ENCODE results near the gene TRPC4AP. TPM values are rescaled to one million over a fixed set of nuclear protein-coding genes. Genes with fewer than 3 reads are reported as not detected.

The TRPC4AP gene
- total RNA-seq, 2 donors from 2014 or later: 32.4 to 39.2 TPM

DNA sequence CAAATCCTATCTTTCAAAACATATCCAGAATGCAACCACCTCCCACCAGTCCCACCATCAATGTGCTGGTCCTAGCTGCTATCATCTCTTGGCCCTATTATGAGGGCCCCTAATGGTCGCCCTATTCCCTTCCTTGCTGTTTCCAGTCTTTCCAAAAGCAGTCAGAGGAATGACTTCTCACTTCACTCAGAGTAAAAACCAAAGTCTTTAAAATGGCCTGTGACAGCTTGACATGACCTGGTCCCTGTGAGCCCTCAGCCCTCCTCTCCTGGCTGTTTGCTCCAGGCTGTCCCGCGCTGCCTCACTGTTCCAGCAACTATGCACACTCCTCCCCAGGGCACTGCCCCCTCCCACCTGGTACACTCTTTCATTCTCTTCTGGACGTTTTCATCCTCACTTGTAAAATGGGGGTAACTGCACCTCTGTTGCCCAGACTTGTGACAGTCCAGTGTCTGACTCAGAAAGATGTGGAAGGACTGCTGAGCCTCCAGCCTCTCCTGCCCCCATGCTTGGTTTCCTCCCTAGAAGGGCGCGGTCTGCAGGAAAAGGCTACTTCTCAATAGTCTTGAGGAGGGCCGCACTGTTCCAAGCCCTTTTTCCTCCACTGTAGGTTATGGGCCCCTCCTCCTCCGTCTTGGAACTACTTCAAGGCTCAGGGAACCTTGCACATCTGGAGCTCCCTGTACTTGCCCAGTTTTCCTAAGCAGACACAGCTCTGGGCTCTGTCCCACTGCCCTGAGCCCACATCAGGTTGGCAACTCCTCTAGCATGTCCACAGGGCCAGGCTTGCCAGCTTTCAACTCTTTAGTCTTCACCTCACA is 72.3 kb downstream of the TRPC4AP start:
- no peaks in the 10 kb centered on the region for H3K27me3 ChIP-seq
- peaks cover 50% of the 10 kb centered on the region for H3K36me3 ChIP-seq
- peak; percentile 54 for DNase-seq (ENCODE audit: low spot score)
- no peak for TF ChIP-seq CTCF (IDR thresholded peaks at IDR 0.05)
- H3K4me1 ChIP-seq: peaks cover 0 to 16% of the 10 kb centered on the region in 2 donors
- H3K9me3 ChIP-seq: no peaks in the 10 kb centered on the region
- H3K27ac ChIP-seq: peak overlapping the region; percentile 17 to 43
- no peak overlapping the region for H3K4me3 ChIP-seq

DNA sequence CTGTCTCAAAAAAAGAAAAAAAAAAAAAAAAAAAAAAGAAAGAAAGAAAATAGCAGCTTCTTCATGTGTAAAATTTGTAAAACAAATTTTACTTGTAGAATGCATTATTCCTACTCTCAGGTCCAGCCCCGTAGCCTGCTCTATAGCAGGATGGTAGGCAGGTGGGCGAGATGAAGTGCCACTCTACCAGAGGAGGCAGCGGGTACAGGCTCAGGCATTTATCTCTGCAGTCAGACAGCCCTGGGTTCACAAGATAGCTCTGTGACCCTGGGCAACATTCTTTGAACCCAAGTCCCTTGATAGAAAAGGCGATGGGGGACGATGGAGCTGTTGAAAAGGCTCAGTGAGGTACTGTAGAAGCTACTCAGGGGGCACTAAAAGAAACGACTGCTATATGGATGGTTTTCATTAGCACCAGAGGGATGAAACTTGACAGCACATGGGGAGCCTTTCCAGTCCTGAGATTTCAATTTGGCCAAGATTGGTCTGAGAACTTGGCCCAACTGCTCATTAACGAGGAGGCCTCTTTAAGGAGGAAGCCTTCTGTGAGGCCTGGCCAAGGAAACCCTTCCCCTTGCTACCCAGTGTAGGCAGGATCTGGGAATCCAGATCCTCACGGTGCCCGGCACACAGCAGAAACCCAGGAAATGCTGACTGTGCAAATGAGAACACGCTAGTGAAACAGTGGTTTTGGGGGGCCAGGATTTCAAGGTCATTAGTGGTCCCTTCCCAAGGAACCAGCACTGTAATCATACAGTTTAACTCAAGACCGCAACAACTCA is 73.8 kb downstream of the TRPC4AP start:
- Histone ChIP-seq H3K9me3 (no peaks in the 10 kb centered on the region), H3K4me1 (peaks cover 0 to 16% of the 10 kb centered on the region in 2 donors), H3K27ac (peak overlapping the region in 1 of 2 donors; percentile 40), H3K4me3 (no peak overlapping the region), H3K27me3 (no peaks in the 10 kb centered on the region), H3K36me3 (peaks cover 51% of the 10 kb centered on the region)
- peak; percentile 54 for DNase-seq (ENCODE audit: low spot score)
- no peak for TF ChIP-seq CTCF (IDR thresholded peaks at IDR 0.05)

GRCh38 chr20:35017099-35017835 is 75.3 kb downstream of the TRPC4AP start:
- no peak for DNase-seq (ENCODE audit: low spot score)
- Histone ChIP-seq H3K36me3 (peaks cover 57% of the 10 kb centered on the region), H3K9me3 (no peaks in the 10 kb centered on the region), H3K27me3 (no peaks in the 10 kb centered on the region), H3K4me3 (no peak overlapping the region), H3K27ac (peak overlapping the region in 1 of 2 donors; percentile 40), H3K4me1 (peaks cover 0 to 16% of the 10 kb centered on the region in 2 donors)
- no peak for TF ChIP-seq CTCF (IDR thresholded peaks at IDR 0.05)

- H3K36me3 ChIP-seq: peaks cover 57% of the 10 kb centered on the region
- no peaks in the 10 kb centered on the region for H3K9me3 ChIP-seq
- TF ChIP-seq CTCF (IDR thresholded peaks at IDR 0.05): no peak
- no peak overlapping the region for H3K27ac ChIP-seq
- H3K4me3 ChIP-seq: no peak overlapping the region
- no peak for DNase-seq (ENCODE audit: low spot score)
- peaks cover 0 to 5% of the 10 kb centered on the region in 2 donors for H3K4me1 ChIP-seq
- no peaks in the 10 kb centered on the region for H3K27me3 ChIP-seq
Observed at GRCh38 chr20:35015863-35016193, 76.8 kb downstream of the TRPC4AP start.

DNA sequence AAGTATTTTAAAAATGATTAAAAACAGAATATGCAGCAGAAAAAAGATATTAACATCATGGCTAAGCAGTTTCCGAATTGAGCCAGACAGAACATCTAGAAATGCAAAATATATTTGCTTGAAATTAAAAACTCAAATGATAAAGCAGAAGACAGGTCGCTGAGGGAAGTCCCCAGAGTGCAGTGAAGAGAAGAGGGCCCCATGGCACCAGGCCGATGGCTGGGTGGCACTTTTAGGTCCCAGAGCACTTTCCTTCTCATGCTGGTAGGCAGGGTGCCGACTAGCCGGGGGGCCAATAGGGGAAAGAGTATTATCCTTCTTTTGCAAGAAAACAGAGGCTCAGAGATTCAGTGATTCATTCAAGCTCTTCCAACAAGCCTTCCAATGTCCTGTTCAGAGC is 78.1 kb downstream of the TRPC4AP start:
- DNase-seq (ENCODE audit: low spot score): no peak
- Histone ChIP-seq H3K27me3 (no peaks in the 10 kb centered on the region), H3K4me1 (peaks cover 0 to 7% of the 10 kb centered on the region in 2 donors), H3K27ac (no peak overlapping the region), H3K4me3 (no peak overlapping the region), H3K36me3 (peaks cover 62% of the 10 kb centered on the region), H3K9me3 (no peaks in the 10 kb centered on the region)
- TF ChIP-seq CTCF (IDR thresholded peaks at IDR 0.05): no peak
